B cell (primary cell): ENCODE data around the gene USP17L28.
"Not testable (repeated sequence)": the region's sequence is repeated elsewhere in the genome, so short reads cannot be mapped to it uniquely, and the experiment has no call there.

Source experiments
- CTCF ChIP-seq: fragments of 200-600 bp; IDR thresholded peaks from one replicate; pipeline ENCODE4 v1.8.0; 2022; ENCODE audit warnings: antibody characterized with exemption, mild to moderate bottlenecking
- EZH2 ChIP-seq: IDR thresholded peaks from 2 replicates; pipeline ENCODE4 v1.6.1; 2012; ENCODE audit warnings: borderline replicate concordance, low read depth, mild to moderate bottlenecking, moderate library complexity, low read length; ENCODE audit not compliant: insufficient read depth, poor library complexity, severe bottlenecking

- TF ChIP-seq CTCF, result peak; percentile 66
- TF ChIP-seq EZH2, result not testable (repeated sequence)
These were observed 32.4 kb downstream of the USP17L28 start for GRCh38 chr4:9381012-9381534.
